GM20000 (cell line): ENCODE measurements around the gene PRKG2.

ENCODE experiments used
- DNase-seq: peaks from one replicate; pipeline ENCODE4 v3.0.0; 2012; ENCODE audit warnings: low spot score
- CTCF ChIP-seq: IDR thresholded peaks from 2 replicates; pipeline ENCODE4 v1.5.1; 2012; ENCODE audit warnings: mild to moderate bottlenecking, control low read depth; ENCODE audit errors: extremely low read depth, missing control alignments

The PRKG2 gene

GRCh38 chr4:81058621-81059020 is 156.4 kb downstream of the PRKG2 start:
- no peak for DNase-seq
- TF ChIP-seq CTCF = no peak

GRCh38 chr4:81052119-81053068 is 162.6 kb downstream of the PRKG2 start:
- peak; percentile 36 for TF ChIP-seq CTCF
- DNase-seq = peak; percentile 26

- no peak for DNase-seq
- TF ChIP-seq CTCF = no peak
These were observed 165.1 kb downstream of the PRKG2 start for GRCh38 chr4:81049907-81050306.

- DNase-seq = no peak
- TF ChIP-seq CTCF = no peak
These were observed 165.7 kb downstream of the PRKG2 start for GRCh38 chr4:81049330-81049729.

GRCh38 chr4:81042578-81043365 is 172.2 kb downstream of the PRKG2 start:
- DNase-seq = no peak
- no peak for TF ChIP-seq CTCF

GRCh38 chr4:81040012-81040659 is 174.9 kb downstream of the PRKG2 start:
- peak; percentile 42 for TF ChIP-seq CTCF
- peak; percentile 38 for DNase-seq
